ENCODE results near the gene C17orf100. TPM values are rescaled to one million over a fixed set of nuclear protein-coding genes. Genes with fewer than 3 reads are reported as not detected.

C17orf100 gene
- total and polyA plus RNA-seq, 9 of the 15 experiments (the other 6 are each of a cell fraction or from before 2014, with no cell fraction given), result 0.04 to 1.7 (median 0.43) TPM

DNA sequence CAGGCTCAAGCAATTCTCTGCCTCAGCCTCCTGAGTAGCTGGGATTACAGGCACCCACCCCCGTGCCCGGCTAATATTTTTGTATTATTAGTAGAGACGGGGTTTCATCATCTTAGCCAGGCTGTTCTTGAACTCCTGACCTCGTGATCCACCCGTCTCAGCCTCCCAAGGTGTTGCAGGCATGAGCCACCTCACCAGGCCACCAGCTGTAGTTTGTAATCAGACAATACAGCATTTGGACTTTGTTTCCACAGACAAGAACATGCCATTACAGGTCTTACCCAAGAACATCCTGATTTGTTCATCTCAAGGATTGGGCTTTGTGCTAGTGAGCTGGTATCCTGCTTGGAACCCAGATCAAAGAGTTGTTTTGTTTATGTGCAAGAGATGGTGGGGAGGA, 30.1 kb downstream of the C17orf100 start (continued):
- TF ChIP-seq PHF8 (IDR thresholded peaks at IDR 0.05; ENCODE audit: borderline replicate concordance, low read length) (no peak), SMARCE1 (IDR thresholded peaks at IDR 0.05) (no peak), CREBBP (IDR thresholded peaks at IDR 0.05; ENCODE audit: low read depth, low read length) (no peak), CHD1 (IDR thresholded peaks at IDR 0.05; ENCODE audit: low read length) (no peak), NFRKB (IDR thresholded peaks at IDR 0.05; ENCODE audit: low read depth) (no peak), ZFP36 (IDR thresholded peaks at IDR 0.05; ENCODE audit: low read depth, low read length, partially characterized antibody) (no peak), CHD4 (IDR thresholded peaks at IDR 0.05; ENCODE audit: insufficient read depth, insufficient replicate concordance, low read depth, low read length, poor library complexity, severe bottlenecking) (no peak)

DNA sequence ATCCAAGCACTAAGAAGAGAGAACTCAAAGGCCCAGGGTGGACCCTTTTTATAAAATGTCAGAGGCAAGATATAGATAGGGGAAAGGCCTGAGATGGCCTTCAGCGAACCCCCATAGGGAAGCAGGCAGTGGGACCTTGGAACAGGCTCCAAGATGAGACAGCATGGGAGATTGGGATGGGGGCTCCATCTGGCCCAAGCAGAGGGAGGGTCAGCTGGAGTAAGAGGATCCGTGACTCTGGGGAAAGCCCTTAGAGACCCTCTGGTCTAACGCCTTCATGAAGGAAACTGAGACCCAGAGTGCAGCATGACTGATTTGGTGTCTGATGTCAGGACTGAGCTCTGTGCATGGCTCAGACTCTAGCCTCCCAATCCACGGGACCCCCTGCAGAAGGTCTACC, 30.8 kb downstream of the C17orf100 start:
- 4% methylated on average over 4 of the region's 4 CpGs for WGBS (ENCODE audit: insufficient coverage, low coverage, missing lambda C conversion rate)

More for the DNA sequence above, 30.8 kb downstream of the C17orf100 start:
- Histone ChIP-seq H2AFZ (ENCODE audit: low read depth, low read length) (no peak overlapping the region), H3K9ac (ENCODE audit: insufficient read depth in 1 of 2, low read depth in 2 of 2, low read length in 2 of 2) (no peak overlapping the region), H3K9me1 (ENCODE audit: control insufficient read depth, insufficient read depth, low read length) (no peaks in the 10 kb centered on the region), H3K36me3 (ENCODE audit: control insufficient read depth, insufficient read depth, low read length) (no peaks in the 10 kb centered on the region), H4K20me1 (replicated peaks; ENCODE audit: control insufficient read depth, insufficient read depth, low read length) (no peaks in the 10 kb centered on the region), H3K27me3 (ENCODE audit: control insufficient read depth in 2 of 2, insufficient read depth in 2 of 2, low read length in 2 of 2) (peaks cover 13 to 46% of the 10 kb centered on the region in 2 experiments; a peak in 4 of 5 replicates), H3K4me2 (ENCODE audit: insufficient read depth, low read length) (no peak overlapping the region), H3K4me1 (replicated peaks in 1 of 2; ENCODE audit: control insufficient read depth in 2 of 2, insufficient read depth in 2 of 2, low read length in 2 of 2) (no peaks in the 10 kb centered on the region), H3K4me3 (no peak overlapping the region), H3K79me2 (ENCODE audit: control insufficient read depth, insufficient read depth, low read length) (no peaks in the 10 kb centered on the region), H3K27ac (ENCODE audit: extremely low read depth, low read depth, low read length) (no peak overlapping the region), H3K9me3 (replicated peaks; ENCODE audit: control insufficient read depth, insufficient read depth, low read depth, low read length) (no peaks in the 10 kb centered on the region)
- DNase-seq (ENCODE audit: extremely low read depth in 1 of 4, low spot score in 3 of 4) (no peak), FAIRE-seq (no peak), ATAC-seq (no peak)
- ChIA-PET POLR2A (interaction anchor here (0.6 kb wide), 1 partner anchor 975 kb away, joined by 3 read pairs; no protein-coding TSS in a partner anchor), CTCF (ENCODE audit: low intra/inter-chr PET ratio) (no interaction called here)
- BruUV-seq (replicated peaks), result no TSS peak
- TF ChIP-seq ELF1 (tag; IDR thresholded peaks at IDR 0.05), result no peak
- in situ Hi-C loops (cut with MboI) (no loop called here), intact Hi-C loops (cut with micrococcal nuclease) (no loop called here)

Data from K562 (cell line).